ENCODE data around the gene CA4.
A peak's percentile ranks its signal among the peaks of the same experiment; 100 is the strongest.
"Not testable (repeated sequence)": the region's sequence is repeated elsewhere in the genome, so short reads cannot be mapped to it uniquely, and the experiment has no call there.

The CA4 gene

GRCh38 chr17:60116196-60116595 is 33.6 kb upstream of the CA4 start:
- H3K9me3 Mint-ChIP-seq; H3K4me1 Mint-ChIP-seq; H3K27me3 Mint-ChIP-seq; H3K4me3 Mint-ChIP-seq; DNase-seq; ATAC-seq (replicated peaks); H3K36me3 Mint-ChIP-seq; H3K27ac Mint-ChIP-seq: not testable (repeated sequence)

- not testable (repeated sequence) for H3K27ac Mint-ChIP-seq, H3K4me3 Mint-ChIP-seq, H3K36me3 Mint-ChIP-seq, H3K9me3 Mint-ChIP-seq, DNase-seq, H3K4me1 Mint-ChIP-seq, H3K27me3 Mint-ChIP-seq
- ATAC-seq (replicated peaks) = peak; percentile 43 to 56
Observed at GRCh38 chr17:60119162-60119561, 30.6 kb upstream of the CA4 start.

GRCh38 chr17:60119807-60120748 is 29.7 kb upstream of the CA4 start:
- DNase-seq, H3K9me3 Mint-ChIP-seq, H3K27me3 Mint-ChIP-seq, H3K4me1 Mint-ChIP-seq, H3K27ac Mint-ChIP-seq, H3K4me3 Mint-ChIP-seq, H3K36me3 Mint-ChIP-seq: not testable (repeated sequence)
- peak; percentile 56 to 60 for ATAC-seq (replicated peaks)

GRCh38 chr17:60127068-60128064 is 22.4 kb upstream of the CA4 start:
- Mint-ChIP-seq H3K27ac (no peak overlapping the region), H3K4me1 (no peaks in the 10 kb centered on the region), H3K9me3 (no peaks in the 10 kb centered on the region), H3K27me3 (peaks cover 14 to 17% of the 10 kb centered on the region in 2 donors), H3K36me3 (peaks cover 6 to 11% of the 10 kb centered on the region in 2 donors), H3K4me3 (no peak overlapping the region)
- DNase-seq (no peak), ATAC-seq (replicated peaks) (no peak)

- H3K27ac Mint-ChIP-seq = no peak overlapping the region
- DNase-seq = no peak
- H3K4me1 Mint-ChIP-seq = peaks cover 0 to 4% of the 10 kb centered on the region in 2 donors
- H3K9me3 Mint-ChIP-seq = no peaks in the 10 kb centered on the region
- peaks cover 14 to 17% of the 10 kb centered on the region in 2 donors for H3K27me3 Mint-ChIP-seq
- H3K4me3 Mint-ChIP-seq = no peak overlapping the region
- peaks cover 13 to 14% of the 10 kb centered on the region in 2 donors for H3K36me3 Mint-ChIP-seq
- ATAC-seq (replicated peaks) = no peak
Observed at GRCh38 chr17:60128171-60128859, 21.5 kb upstream of the CA4 start.

GRCh38 chr17:60129164-60129563 is 20.6 kb upstream of the CA4 start:
- Mint-ChIP-seq H3K4me1 (peaks cover 5 to 10% of the 10 kb centered on the region in 2 donors), H3K4me3 (no peak overlapping the region), H3K9me3 (no peaks in the 10 kb centered on the region), H3K27ac (no peak overlapping the region), H3K27me3 (peaks cover 14 to 17% of the 10 kb centered on the region in 2 donors), H3K36me3 (peaks cover 14% of the 10 kb centered on the region in 2 donors)
- ATAC-seq (replicated peaks) = no peak
- DNase-seq = no peak

- DNase-seq (no peak), ATAC-seq (replicated peaks) (no peak)
- Mint-ChIP-seq H3K36me3 (peaks cover 14% of the 10 kb centered on the region in 2 donors), H3K9me3 (no peaks in the 10 kb centered on the region), H3K27me3 (peaks cover 14 to 17% of the 10 kb centered on the region in 2 donors), H3K27ac (no peak overlapping the region), H3K4me3 (no peak overlapping the region), H3K4me1 (peaks cover 18 to 22% of the 10 kb centered on the region in 2 donors)
Observed at GRCh38 chr17:60130466-60130865, 19.3 kb upstream of the CA4 start.

GRCh38 chr17:60134396-60135150 is 15.2 kb upstream of the CA4 start:
- Mint-ChIP-seq H3K4me3 (peak overlapping the region; percentile 91 to 96), H3K9me3 (peaks cover 4 to 5% of the 10 kb centered on the region in 2 donors), H3K27me3 (peaks cover 16 to 23% of the 10 kb centered on the region in 2 donors), H3K4me1 (peaks cover 29 to 39% of the 10 kb centered on the region in 2 donors), H3K36me3 (peaks cover 14% of the 10 kb centered on the region in 2 donors), H3K27ac (peak overlapping the region; percentile 95)
- DNase-seq (no peak), ATAC-seq (replicated peaks) (peak; percentile 17 to 25)

- Mint-ChIP-seq H3K4me1 (peaks cover 32 to 44% of the 10 kb centered on the region in 2 donors), H3K27ac (peak overlapping the region; percentile 95), H3K9me3 (peaks cover 4 to 5% of the 10 kb centered on the region in 2 donors), H3K36me3 (peaks cover 14 to 15% of the 10 kb centered on the region in 2 donors), H3K27me3 (peaks cover 24 to 30% of the 10 kb centered on the region in 2 donors), H3K4me3 (peak overlapping the region; percentile 91 to 96)
- DNase-seq (peak; percentile 85), ATAC-seq (replicated peaks) (peak; percentile 93 to 96)
Observed at GRCh38 chr17:60135151-60135950, 14.4 kb upstream of the CA4 start.

- DNase-seq (no peak), ATAC-seq (replicated peaks) (peak in 1 of 2 donors; percentile 7)
- peaks cover 4 to 5% of the 10 kb centered on the region in 2 donors for H3K9me3 Mint-ChIP-seq
- H3K27ac Mint-ChIP-seq = peak overlapping the region; percentile 95
- H3K4me1 Mint-ChIP-seq = peaks cover 37 to 51% of the 10 kb centered on the region in 2 donors
- peaks cover 11 to 14% of the 10 kb centered on the region in 2 donors for H3K36me3 Mint-ChIP-seq
- peak overlapping the region; percentile 91 to 96 for H3K4me3 Mint-ChIP-seq
- peaks cover 31 to 38% of the 10 kb centered on the region in 2 donors for H3K27me3 Mint-ChIP-seq
Observed at GRCh38 chr17:60135951-60136666, 13.7 kb upstream of the CA4 start.

GRCh38 chr17:60137731-60138130 is 12.0 kb upstream of the CA4 start:
- Mint-ChIP-seq H3K9me3 (peaks cover 4 to 5% of the 10 kb centered on the region in 2 donors), H3K4me1 (peaks cover 44 to 67% of the 10 kb centered on the region in 2 donors), H3K36me3 (peaks cover 4 to 6% of the 10 kb centered on the region in 2 donors), H3K27ac (no peak overlapping the region), H3K4me3 (no peak overlapping the region), H3K27me3 (peaks cover 47 to 54% of the 10 kb centered on the region in 2 donors)
- DNase-seq (no peak), ATAC-seq (replicated peaks) (no peak)

Measured in stimulated activated naive B cell treated with anti-CD40 and anti-IgM and Interleukin-4, amounts not matched to agents 10 μg/mL and 1 μg/mL and 100 μg/mL, for 72 hours (primary cell).